Forelimb muscle (tissue), 1 donor: ENCODE results near the gene DLEU7. TPM values are rescaled to one million over a fixed set of nuclear protein-coding genes. Genes with fewer than 3 reads are reported as not detected.

Experiments
- DNase-seq: peaks from one replicate; pipeline ENCODE4 v3.0.0-alpha.2; 2013; ENCODE audit warnings: low read depth
- polyA plus RNA-seq: library from polyadenylated mRNA; unstranded; fragments of 120-200 nt; gene quantifications from one replicate; pipeline ENCODE4 v1.2.1, GENCODE V29; 2013; ENCODE audit not compliant: insufficient read length

DLEU7 gene
- polyA plus RNA-seq, 1 donor, result 0.16 TPM

DNA sequence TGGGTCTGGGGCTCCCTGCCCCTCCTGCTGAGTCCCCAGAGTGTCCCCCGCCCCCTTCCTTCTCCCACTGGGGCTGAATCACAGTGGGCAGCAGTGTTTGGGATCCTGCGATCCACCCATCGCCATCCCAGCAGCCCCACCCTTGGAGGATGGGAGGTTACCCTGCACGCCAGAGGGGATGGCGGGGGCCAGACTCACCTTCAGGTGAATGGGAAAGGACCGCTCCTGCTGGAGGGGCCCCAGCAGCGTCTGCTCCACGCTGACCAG is 569 bp downstream of the DLEU7 start:
- no peak for DNase-seq

DNA sequence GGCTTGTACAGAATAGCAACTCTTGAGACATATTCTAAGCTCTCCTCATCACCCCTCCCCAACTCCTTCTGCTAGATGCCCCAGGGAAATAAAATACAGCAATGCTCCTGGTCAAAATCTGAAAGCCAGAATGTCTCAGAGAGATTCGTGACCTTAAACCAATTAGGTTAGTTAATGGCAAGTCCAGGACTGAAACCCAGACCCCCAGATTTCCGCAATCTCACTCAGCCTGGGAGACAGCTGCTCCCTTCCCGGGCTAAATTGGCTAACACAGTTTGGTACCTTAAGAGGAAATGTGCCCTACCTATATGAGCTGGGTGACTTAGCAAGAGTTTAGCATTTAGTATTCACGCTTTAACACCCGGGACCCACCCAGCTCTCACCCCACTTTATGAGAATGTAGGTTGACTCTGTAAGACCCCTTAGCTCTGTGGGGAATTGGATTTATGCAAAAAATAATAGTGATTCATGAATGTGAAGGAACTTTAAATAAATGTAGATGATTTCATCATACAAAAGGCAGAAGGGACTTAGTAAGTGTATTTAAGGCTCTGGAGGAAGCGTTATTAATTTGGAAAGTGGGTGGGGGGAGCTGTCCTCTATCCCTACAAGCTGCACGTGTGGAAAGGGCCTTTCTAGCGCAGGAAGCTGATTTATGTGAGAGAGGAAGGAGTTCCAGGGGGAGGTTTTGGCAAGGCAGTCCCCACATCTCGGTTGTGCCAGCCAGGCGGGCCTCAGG is 1.1 kb downstream of the DLEU7 start:
- no peak for DNase-seq

DNA sequence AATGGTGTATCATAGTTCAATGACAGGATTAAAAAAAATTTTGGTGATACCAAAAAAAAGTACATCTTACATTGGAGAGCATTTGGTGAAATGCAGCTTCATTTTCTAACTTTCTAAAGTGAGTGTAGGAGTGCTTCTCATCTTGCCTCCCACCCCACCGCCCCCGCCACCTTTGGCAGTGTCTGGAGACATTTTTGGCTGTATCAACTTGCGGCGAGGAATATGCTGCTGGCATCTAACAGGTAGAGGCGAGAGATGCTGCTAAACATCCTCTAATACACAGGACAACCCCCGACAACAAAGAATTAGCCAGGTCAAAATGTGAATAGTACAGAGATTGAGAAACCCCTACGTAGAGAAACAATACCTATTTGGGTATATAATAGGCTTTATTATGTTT is 1.7 kb downstream of the DLEU7 start:
- DNase-seq, result no peak

DNA sequence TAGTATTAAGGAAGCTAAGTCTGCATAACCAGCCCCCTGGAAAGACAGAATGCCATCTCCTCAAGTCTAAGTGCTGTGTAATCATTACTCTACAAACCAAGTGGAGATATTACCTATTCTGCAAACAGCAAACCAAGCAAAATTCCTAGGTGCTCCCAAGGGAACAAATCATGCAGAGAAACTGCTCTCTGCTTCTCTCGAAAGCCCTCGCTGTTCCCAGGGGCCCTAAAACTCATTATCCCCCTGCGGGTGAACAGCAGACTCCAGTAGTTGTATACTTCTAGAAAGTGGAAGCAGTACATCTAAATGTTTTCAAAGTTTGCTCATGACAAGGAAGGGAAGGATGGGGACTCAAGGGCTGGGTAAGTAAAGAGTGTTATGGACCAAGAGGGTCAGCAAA is 3.2 kb downstream of the DLEU7 start:
- DNase-seq, result no peak

DNA sequence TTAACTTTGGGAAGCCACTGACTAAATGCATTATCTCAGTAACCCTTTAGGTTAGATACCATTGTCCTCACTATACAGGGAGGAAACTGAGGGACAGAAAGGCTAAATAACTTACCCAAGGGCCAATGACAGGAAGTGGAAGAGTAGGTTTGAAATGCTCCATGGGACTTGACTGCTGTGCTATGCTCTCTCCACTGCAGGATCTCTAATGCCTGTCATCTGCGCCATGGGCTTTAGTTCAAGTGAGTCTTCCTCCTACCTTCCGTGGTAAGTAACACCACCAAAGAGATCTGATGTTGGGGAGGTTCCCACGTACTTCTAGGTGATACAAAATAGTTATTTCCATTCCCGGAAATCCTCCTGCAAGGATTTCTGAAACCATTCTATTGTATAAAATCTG is 3.7 kb downstream of the DLEU7 start:
- DNase-seq, result no peak

DNA sequence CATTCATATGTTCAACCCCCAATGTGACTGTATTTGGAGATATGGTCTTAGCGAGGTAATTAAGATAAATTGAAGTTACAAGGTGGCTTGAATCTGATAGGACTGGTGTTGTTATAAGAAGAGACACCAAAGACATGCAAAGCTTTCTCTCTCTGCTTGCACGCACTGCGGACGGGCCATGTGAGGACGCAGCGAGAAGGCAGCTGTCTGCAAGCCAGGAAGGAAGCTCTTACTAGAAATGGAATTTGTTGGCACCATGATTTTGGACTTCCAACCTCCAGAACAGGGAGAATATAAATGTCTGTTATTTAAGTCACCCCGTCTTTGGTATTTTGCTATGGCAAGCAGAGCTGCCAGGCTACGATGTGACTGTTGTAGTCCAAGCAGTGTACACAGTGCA is 4.8 kb downstream of the DLEU7 start:
- no peak for DNase-seq

DNA sequence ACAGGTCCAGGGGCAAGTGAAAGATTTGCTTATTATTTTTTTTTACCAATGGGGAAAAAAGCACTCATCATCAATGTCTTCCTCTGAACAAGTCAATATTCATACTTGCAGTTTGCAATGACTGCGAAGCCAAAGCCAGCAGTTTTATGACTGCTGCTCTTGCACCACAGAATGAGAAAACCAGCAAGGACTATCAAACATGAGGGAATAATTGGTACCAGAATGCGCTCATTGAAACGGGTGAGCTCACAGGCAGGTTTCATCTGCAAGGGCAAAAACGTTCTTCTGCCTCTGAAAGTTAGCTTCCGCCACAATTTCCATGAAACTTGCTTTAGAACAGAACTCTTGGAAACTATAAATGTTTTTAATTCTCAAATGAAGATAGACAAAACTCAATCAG is 5.5 kb downstream of the DLEU7 start:
- DNase-seq, result no peak

DNA sequence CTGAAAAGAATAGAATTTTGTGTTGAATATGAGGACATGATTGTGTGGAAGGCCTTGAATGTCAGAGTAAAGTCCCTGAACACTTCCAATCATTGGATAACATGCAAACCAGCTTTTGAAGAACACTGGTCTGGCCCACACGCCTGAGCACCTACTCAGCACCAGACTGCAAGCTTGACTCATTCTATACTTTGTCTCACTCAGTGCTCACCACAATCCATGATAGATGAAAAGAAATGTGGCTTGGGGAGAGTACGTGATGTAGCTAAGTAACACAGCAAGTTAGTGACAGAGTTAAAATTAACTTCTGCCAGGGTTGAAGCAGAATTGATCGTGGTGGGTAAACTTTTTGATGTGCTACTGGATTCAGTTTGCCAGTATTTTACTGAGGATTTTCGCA is 12.0 kb downstream of the DLEU7 start:
- no peak for DNase-seq

DNA sequence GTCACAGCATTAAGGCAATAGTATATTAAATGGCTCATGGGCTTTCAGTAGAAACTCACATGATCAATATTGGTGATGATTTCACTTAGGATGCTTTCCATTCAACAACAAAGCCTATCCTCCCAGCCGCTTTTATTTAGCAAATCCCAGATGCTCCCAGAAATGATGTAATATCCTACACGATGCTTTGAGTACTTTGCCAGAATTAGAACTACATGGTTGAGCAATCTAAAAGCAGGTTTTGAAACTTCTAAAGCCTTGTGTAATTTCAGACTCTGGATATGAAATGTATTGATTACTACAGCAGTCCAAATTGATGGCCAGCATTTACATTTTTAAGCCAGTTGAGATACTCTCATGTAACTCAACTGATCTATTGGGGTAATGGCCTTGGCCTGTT is 13.6 kb downstream of the DLEU7 start:
- no peak for DNase-seq

DNA sequence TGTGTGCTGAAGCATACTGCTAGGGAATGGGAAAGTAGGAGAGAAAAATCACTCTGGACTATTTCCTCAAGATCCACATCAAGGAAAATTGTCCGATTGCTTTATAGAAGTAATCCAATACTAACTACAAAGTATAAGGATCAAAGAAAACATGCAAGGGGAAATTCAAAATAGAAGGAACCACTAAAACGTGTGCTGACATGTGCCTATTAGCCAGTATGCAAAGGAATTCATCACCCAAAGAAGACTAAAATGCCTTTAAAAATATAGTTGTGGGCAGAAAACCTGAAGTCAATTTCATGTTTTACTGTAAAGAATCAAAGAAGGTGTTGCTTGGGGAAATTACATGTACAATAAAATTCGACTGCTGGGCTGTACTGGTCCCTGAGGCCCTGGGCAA is 14.3 kb downstream of the DLEU7 start:
- no peak for DNase-seq

DNA sequence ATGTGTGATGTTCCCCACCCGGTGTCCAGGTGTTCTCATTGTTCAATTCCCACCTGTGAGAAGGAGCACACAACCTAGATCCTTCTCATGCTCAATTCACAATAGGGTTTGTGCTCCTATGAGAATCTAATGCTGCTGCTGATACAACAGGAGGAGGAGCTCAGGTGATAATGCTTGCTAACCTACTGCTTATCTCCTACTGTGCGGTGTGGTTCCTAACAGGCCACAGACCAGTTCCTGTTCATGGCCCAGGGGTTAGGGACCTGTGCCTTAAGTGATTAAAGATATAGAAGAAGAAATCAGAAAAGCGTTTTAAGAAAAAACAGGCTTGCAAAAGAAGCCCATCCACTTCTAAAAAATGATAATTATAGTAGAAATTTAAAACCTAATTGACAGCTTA is 17.5 kb downstream of the DLEU7 start:
- DNase-seq, result no peak

DNA sequence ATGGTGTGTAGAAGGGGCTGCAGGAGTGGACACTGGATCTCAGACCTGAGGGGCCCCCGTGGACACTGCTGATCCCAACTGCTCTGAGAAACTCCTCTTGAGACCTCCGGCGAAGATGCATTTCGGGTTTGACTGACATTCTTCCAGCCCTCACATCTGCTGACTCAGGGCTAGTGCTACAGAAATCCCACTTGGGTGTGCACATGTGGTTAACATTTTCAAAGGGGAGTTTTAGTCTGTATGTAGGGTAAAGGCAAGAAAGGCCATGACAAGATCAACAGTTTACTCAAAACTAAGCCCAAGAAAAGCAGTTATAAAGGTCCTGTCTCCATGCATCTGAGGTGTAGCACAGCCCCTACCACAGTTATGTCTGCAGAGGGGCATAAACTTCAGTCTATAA is 31.2 kb downstream of the DLEU7 start:
- no peak for DNase-seq

DNA sequence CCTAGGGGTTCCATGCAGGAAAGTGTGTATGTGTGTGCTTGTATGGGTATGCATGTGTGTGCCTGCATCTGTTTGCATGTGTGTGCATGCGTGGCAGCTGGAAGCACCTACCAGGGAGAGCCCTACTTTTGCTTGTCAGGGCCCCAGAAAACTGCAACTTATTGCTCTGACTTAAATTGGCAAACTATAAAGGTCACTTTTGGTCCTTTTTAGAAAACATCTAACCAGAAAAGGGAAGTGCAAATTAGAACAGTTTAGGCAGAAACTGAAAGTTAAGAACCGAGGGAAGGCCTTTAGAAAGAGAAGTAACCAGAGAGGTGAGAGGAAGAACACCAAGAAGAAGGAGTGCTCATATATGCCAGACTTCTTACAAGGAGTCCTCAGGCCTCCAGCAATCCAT is 32.5 kb downstream of the DLEU7 start:
- DNase-seq, result no peak

DNA sequence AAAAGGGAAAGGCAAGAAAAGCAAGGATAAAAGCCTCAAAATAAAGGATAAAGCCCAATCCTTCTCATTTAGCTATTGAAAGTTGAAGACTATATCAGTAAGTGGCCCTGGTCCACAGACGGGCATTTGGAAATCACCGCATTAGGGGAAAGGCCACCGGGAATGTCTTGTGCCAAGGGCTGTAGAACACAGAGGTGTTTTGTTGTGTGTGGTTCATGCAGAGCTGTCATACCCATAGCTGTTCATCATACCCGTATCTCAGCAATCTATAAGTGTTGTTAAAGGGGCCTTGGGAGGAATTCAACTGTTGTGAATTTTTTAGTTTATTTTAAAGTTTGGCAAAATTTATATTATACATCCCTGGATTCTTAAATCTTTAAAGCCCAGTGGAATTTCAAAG is 33.0 kb downstream of the DLEU7 start:
- DNase-seq, result no peak

DNA sequence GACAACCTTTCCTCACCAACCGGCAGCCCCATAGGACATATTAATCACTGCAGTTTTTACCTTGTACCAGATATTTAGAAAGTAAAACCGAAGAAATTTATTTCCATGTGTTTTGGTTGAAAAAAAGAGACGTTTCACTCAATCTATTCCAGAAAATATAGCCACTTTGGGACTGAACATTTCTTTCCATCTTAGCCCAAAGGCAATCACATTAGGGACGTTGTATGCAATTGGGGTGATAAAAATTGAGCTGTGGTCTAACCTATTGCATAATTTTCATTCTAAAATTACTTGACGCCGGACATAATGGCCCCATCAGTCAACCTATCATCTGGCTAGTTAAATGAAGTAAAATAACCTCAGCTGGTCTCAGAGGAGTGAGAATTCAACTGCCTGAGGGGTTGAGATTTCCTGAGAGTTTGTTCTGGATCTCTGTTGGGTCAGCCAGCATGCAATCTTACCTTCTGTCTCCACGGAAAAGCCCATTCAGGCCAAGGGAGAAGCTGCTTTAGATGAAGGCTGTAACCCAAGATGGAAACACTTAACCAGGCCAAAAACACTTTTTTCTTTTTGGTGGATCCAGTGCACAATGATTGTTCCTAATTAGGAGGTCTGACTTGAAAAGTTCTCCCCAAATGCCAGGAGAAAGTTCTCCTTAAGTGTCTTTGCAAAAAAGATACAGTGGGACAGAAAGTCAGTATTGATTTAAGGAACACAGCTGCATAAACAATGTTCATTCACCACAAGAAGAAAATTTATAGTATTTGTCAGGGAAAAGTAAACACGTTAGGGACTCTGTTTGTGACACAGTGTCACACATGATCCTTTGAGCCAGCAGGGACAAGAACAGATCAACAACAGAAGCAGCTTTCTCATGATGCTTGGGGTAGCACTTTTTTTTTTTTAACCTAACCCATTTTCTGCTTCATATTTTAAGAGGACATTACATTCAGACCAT is 34.1 kb downstream of the DLEU7 start:
- DNase-seq, result no peak

DNA sequence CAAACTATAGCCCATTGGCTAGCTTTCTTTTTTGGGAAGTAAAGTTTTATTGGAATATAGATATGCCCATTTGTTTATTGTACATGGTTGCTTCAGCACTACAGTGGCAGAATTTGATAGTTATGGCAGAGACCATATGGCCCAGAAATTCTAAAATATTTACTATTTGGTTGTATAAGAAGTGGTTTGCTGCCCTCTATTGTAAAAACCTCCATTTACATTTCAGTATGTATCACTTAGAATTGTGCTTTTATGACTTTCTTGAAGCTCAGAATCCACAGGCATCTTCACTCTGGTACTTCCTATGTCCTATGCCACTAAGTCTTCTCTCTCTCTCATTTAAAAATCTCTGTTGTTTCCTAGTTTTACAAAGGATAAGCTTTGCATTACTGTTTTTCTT is 37.7 kb downstream of the DLEU7 start:
- DNase-seq, result no peak

DNA sequence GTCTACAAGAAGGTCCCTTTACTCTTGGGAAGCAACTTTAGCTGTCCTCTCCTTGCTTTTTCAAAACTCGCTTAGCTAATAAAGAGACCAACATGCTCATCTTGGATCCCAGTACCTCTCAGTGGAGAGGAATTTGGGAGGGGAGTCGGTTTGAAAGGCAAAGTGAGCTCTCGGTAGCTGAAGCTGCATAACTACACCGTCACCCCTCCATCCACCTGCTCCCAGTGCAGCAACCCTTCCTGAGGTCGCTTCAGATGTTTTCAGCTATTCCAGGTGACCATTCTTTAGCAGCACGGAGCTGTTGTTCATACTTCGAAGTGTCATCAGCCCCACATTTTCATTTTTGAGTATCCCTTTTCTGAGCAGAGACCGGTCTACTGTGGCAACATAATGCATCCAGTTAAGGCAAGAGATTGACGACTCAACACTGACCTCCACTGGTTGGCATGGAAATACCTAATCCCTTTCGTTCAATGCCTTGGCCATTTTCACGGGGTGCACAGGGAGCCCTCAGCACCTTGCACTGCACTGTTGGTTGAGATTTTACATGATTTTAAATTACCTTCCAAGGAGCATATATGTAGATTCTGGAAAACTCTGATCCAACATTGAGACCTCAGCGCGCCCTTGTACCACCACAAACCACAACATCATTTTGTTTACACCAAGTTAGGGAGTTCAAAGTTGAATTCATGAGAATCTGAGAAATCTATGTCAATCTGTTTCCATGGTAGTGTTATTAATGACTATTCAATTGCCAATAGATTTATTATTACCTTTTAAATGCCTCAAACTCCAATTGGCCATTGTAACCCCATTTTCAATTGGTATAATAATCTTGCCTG is 42.2 kb downstream of the DLEU7 start:
- DNase-seq, result peak; percentile 76

DNA sequence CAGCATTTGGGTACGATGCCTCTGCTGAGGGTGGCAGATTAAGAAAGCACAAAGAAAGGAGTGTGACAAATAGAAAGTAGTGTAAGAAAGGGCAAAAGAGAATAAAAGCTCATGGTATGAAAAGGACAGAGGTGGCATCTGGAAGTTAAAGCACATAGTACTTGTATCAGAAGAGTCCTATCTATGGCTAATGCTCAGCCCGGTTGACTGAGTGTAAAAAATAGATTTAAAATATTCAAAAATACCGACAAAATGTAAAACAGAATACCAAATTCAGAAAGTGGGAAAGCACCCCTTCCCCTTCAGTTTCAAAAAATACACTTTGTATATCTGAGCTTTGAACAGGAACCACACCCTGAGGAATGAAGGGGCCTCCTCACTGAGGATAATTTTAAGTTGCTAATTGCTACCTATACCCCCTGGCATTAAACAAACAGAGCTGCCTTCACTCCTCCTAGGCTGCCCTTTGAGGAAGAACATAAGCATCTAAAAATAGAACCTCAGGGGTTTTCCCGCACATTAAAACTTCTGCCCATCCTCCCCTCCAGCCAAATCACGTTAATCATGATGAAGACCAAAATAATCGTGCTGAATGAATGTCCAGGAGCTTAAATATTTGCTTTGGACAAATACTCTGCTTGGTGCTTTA is 43.3 kb downstream of the DLEU7 start:
- no peak for DNase-seq

DNA sequence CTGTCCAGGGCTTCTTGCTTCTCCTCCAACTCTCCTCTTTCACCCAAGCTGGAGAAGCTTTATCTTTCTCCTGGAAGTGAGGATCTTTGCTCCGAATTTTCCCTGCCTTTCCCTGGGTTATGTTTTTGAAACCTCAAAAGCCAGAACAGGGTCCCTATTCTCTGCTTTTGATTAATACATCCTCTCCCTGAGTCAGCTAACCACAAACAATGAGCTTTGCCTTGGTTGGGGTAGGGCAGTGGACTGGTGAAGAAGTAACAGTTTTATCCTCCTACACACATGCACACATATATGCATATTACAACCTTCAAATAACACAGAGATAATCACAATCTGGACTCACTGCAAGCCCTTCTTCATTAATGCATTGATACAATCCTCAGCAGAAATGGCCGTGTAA is 44.6 kb downstream of the DLEU7 start:
- DNase-seq, result no peak

DNA sequence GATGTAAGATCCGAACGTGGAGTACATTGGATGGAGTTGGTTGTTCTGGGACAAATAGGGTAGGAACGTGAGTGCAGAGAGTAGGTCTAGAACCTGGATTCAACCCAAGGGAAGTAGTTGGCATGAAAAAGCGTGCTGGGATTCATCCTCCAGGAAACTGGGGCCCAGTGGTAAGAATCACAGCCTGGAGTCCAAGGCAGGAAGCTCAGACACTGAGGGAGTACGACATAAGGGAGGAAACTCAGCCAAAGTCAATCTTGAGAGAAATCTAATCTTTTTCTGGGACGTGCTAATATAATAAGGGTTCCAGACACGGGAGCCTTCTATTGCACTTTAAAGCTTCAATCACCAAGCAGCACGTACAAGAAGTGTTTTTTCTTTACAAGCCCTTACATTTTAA is 46.4 kb downstream of the DLEU7 start:
- DNase-seq, result no peak

DNA sequence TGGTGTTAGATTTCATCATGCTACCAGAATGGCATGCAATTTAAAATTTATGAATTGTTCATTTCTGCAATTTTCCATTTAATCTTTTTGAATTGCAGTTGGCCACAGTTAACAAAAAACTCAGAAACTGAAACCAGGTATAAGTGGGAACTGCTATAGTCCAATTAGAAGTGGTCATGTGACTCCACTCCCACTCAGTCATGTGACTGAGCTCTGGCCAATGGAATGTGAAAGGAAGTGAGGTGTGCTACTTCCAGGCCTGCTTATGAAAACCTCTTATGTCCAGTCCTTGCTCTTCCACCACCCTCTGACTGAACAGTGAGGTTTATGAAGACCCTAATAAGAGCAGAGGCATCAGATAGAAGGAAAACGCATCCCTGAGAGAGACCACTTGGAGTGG is 47.0 kb downstream of the DLEU7 start:
- DNase-seq, result no peak

DNA sequence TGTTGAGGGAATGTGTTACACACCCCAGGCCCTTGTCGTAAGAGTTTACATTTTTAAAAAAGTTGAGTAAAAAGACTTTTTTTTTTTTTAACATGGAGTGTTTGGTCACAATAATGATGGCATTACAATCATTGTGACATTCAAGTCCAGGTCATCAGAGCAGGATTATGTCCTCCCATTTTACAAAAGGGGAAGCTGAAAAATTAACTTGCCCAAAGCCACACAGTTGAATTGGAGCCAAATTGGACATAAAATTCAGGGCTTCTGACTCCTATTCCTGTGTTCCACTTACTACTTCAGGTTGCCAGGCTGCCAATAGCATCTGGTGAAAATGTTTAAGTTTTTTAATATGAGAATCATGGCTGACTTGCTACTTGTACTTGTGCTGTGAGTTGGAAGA is 49.3 kb downstream of the DLEU7 start:
- no peak for DNase-seq
